Sciatic nerve (tissue), 2 donors: ENCODE results near the gene FEM1B. TPM values are rescaled to one million over a fixed set of nuclear protein-coding genes. Genes with fewer than 3 reads are reported as not detected.

Source experiments
- ATAC-seq: fragments of 200-7000 bp; cut with Tn5 transposase; one replicate; pipeline ENCODE4 v1.9.1; 2020; ENCODE audit warnings: mild to moderate bottlenecking, moderate library complexity
- DNase-seq: peaks from one replicate; pipeline ENCODE4 v3.0.0-alpha.2; 2020; ENCODE audit warnings: low spot score
- intact Hi-C: fragments of 100-400 bp; cut with DNase I; formaldehyde crosslinking; loops from one replicate; pipeline ENCODE4 v1.14.2; 2022
- total RNA-seq: library from RNA; stranded (reverse); fragmentation: NEBNext Ultra II Directional; extraction: Animal tissue kit (Norgen Biotek cat#: 25700); gene quantifications from one replicate; pipeline ENCODE4 v1.2.1, GENCODE V29; 2021
- donor health status: DM: no; HTN: no; CAD: no.
- donor health status: DM: no; HTN: no; CAD: no.

FEM1B gene
- total RNA-seq, 1 donor from 2014 or later: 58.0 TPM

- peak; percentile 97 for ATAC-seq
- peak; percentile 94 for DNase-seq
These were observed 20.7 kb upstream of the FEM1B start for GRCh38 chr15:68256675-68257450.

GRCh38 chr15:68258692-68259091 lies 18.9 kb upstream of the FEM1B start:
- peak; percentile 57 for ATAC-seq
- no peak for DNase-seq
- intact Hi-C loops: no loop called here

More at GRCh38 chr15:68256675-68257450, 20.7 kb upstream of the FEM1B start:
- intact Hi-C loops: no loop called here

GRCh38 chr15:68259883-68260282 lies 17.7 kb upstream of the FEM1B start:
- intact Hi-C loops: no loop called here
- ATAC-seq: no peak
- no peak for DNase-seq

- intact Hi-C loops: no loop called here
- no peak for DNase-seq
- no peak for ATAC-seq
These were observed 16.3 kb upstream of the FEM1B start for GRCh38 chr15:68261241-68261640.

- DNase-seq (no peak), ATAC-seq (no peak)
- intact Hi-C loops: no loop called here
These were observed 15.6 kb upstream of the FEM1B start for GRCh38 chr15:68261980-68262379.

- ATAC-seq (no peak), DNase-seq (no peak)
- intact Hi-C loops: no loop called here
These were observed 14.8 kb upstream of the FEM1B start for GRCh38 chr15:68262514-68263356.

- ATAC-seq: no peak
These were observed 13.3 kb upstream of the FEM1B start for GRCh38 chr15:68264282-68264681.

GRCh38 chr15:68265081-68265480 lies 12.5 kb upstream of the FEM1B start:
- ATAC-seq: no peak
- no peak for DNase-seq
- intact Hi-C loops: no loop called here

More at GRCh38 chr15:68264282-68264681, 13.3 kb upstream of the FEM1B start:
- intact Hi-C loops: no loop called here
- no peak for DNase-seq

- no peak for DNase-seq
- intact Hi-C loops: no loop called here
- ATAC-seq: no peak
These were observed 11.9 kb upstream of the FEM1B start for GRCh38 chr15:68265674-68266073.

GRCh38 chr15:68268405-68268804 lies 9.1 kb upstream of the FEM1B start:
- DNase-seq (no peak), ATAC-seq (no peak)
- intact Hi-C loops: no loop called here

GRCh38 chr15:68271854-68272471 lies 5.6 kb upstream of the FEM1B start:
- DNase-seq: no peak
- peak; percentile 54 for ATAC-seq
- intact Hi-C loops: no loop called here

- DNase-seq: no peak
- intact Hi-C loops: no loop called here
- ATAC-seq: no peak
These were observed 4.7 kb upstream of the FEM1B start for GRCh38 chr15:68272721-68273271.

- DNase-seq (no peak), ATAC-seq (no peak)
These were observed 3.2 kb upstream of the FEM1B start for GRCh38 chr15:68274201-68274848.

GRCh38 chr15:68275165-68275746 lies 2.3 kb upstream of the FEM1B start:
- ATAC-seq: no peak
- intact Hi-C loops: no loop called here
- no peak for DNase-seq

More at GRCh38 chr15:68274201-68274848, 3.2 kb upstream of the FEM1B start:
- intact Hi-C loops: no loop called here

- intact Hi-C loops: no loop called here
- DNase-seq (no peak), ATAC-seq (no peak)
These were observed 877 bp upstream of the FEM1B start for GRCh38 chr15:68276668-68277067.

- intact Hi-C loops: no loop called here
- DNase-seq (no peak), ATAC-seq (peak; percentile 65)
These were observed 378 bp upstream of the FEM1B start for GRCh38 chr15:68277131-68277602.

- no peak for DNase-seq
- intact Hi-C loops: no loop called here
- no peak for ATAC-seq
These were observed 725 bp downstream of the FEM1B start for GRCh38 chr15:68278345-68278594.

- DNase-seq (no peak), ATAC-seq (no peak)
- intact Hi-C loops: no loop called here
These were observed 1.3 kb downstream of the FEM1B start for GRCh38 chr15:68278595-68279405.
